Stimulated activated CD4-positive, alpha-beta T cell treated with anti-CD3 and anti-CD28 coated beads, Interleukin-12 subunit alpha, Interleukin-12 subunit beta, amount 100 ng/mL, for 48 hours (primary cell): Measurements from ENCODE around the gene CALB2.
"Not testable (repeated sequence)": the region's sequence is repeated elsewhere in the genome, so short reads cannot be mapped to it uniquely, and the experiment has no call there.

Source experiments
- DNase-seq, 3 donors: peaks; one replicate each; pipeline ENCODE4 v3.0.0-alpha.2; 2020; ENCODE audit warnings: low read depth in 2 of 3, low spot score in 1 of 3

CALB2 gene

DNA sequence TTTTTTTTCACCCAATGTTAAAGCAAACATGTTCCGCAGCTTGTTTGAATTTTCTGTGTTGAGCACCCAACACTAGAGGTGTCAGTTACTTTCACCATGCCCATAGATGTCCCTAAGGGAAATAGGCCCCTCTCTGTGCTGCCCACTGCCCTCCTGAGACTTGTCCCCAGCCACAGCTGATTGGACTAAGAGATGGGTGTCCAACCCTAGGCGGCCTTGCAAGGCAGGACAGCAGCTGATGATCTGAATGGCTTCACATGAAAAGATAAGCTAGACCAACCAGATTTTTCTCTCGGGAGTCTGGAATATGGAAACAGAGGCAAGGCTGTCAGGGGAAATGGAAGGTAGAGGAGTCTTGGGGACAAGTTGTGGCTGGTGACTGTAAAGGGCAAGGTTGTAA, 6.1 kb upstream of the CALB2 start:
- DNase-seq, result no peak

DNA sequence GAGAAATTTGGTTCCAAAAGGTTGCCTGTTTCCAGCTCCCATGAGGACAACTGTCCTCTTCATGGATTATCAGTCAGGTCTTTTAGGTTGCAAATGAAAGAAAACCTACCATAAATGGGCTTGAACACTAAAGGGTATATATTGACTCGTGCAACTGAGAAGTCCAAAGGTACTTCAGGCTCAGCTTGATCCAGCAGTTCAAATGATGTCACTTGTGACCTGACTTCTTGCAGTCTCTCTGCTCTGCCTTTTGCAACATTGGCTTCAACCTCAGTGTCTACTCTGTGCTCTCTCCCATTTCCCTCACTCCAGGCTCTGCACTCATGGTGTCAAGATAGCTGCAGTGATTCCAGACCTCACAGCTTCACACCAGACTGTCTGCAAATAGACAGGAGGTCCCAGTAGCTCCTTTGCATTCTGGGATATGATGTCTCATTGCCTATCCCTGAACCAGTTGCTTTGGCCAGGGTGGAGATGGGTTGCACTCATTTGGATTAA, 5.5 kb upstream of the CALB2 start:
- DNase-seq, result no peak

DNA sequence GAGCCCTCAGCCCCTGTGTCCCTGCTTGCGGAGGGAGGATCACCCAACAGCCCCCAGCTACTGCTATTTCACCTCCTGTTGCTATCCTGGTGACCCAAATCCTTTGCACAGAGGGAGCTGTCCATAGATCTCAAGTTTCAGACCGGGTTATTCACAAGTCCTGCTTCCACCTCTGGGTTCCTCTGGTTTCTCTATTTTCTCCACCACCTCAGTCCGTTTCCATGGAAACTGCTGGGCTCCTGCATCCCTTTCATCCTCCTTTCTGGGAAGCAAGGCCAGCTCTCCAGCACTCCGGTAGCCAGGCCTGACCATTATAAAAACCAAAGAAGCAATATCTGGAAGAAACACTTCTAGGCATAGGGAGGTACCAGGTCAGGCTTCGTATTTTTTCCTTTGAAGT, 4.8 kb upstream of the CALB2 start:
- DNase-seq, result no peak

DNA sequence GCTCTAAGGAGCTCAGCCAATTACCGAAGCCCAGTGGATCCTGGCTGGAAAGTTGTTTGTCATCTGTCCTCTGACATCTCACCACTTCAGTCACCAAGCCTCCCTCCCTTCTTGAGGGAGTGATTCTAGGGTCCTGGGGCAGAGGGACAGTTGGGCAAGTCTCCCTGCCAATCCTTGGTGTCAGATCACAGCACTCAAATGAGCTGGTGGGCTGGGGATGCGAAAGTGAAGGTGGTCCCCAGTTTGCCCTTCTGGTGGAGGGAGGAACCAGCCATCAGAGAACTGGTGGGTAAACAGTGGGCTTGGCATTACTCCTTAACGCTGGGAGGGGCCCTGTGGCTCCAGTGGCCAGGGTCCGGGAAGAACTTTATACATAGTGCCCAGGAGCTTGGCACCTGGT, 4.4 kb upstream of the CALB2 start:
- DNase-seq, result no peak

DNA sequence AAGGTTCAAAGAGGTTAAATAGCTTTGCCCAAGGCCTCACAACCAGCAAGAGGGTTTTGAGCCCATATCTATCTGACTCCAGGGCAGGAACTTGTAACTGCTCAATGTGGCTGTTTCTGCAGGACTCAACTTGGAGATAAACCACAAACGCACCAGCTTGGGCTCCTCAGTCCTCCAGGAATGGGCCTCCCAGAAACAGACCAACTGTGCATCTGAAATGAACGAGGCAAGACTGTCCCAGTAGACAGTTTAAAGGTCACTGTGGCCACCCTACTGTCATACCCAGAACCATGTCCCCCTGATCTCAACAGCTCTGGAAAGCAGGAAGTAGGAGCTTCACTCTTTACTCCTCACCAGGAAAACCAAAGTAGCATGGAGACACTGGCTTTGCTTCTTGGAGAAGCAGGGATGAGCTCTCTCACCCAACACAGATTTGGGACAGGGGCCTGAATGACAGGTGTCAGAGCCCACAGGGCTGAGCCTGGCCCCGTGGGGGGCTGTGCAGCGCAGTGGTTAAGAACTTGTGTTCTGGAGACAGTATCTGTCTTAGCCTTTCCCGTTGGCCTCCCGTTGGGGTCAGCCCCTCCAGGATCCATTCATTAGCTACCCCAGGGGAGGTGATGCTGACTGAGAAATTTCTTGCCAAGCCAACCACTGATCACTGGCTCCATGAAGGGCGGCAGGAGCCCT, 2.3 kb upstream of the CALB2 start:
- DNase-seq, result no peak

DNA sequence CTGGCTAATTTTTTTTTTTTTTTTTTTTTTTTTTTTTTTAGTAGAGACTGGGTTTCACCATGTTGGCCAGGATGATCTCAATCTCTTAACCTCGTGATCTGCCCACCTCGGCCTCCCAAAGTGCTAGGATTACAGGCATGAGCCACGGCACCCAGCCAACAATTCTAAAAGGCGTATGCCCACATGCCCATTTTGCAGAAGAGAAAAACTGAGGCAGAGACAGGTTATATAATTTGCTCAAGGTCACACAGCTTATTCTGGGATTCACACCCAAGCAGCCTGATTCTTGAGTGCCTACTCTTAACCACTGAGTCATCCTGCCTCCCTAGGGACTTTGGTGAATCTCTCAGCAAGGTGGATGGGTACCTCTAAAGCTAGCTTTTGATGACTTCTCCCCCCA, 1.6 kb upstream of the CALB2 start:
- not testable (repeated sequence) for DNase-seq

DNA sequence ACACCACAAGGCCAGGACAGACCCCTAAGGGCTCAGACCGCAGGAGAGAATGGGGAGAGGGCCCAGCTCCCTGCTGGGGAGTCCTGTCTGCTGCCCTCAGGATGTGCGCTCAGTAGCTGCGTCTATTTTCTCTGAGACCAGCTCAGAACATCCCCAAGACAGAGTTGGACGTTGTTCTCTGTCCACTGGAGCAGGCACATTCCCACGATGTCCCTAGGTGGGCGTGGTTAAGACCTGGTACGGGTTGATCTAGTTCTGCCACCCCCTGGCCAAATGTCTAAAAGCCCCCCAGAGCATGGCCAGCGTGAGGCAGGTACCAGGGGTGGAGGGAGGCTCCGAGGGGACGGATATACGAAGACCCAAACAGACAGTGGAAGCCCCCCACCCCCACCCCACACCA, 842 bp upstream of the CALB2 start:
- no peak for DNase-seq

DNA sequence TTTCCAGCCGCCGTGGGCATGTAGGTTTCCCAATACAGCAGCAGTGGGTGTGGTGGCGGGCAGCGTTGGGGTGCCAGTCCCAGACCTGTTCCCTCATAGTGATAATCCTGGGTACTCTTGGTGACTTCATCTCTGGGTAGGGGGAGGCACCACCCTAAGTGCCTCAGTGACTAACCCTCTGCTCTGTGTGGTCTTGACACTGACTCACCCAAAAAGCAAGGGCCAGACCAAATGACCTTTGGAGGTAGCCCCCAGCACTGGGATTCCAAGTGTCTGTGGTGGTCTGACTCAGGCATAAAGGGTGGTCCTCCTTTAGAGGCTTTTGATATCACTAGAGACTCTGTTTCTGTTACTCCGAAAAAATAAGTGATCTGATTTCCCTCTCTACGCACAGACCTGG, 908 bp downstream of the CALB2 start:
- DNase-seq, result no peak

DNA sequence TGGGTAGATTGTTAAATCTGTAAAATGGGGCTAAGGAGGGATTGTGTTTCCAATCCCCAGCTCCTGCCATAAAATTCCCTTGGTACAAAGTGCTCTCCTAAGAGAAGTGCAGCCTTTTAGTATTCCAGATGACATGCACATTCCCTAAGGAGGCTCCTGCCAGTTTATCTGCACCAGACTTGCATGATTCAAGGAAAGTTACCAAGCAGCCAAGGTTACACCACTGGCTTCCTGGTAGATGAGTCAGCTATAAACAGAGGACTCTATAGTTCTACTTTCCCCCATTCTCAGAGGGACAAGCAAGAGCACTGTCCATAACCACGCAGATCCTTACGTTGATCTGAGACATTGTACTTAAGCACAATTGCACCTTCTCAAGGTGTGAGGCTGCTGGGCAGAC, 1.9 kb downstream of the CALB2 start:
- DNase-seq, result no peak

DNA sequence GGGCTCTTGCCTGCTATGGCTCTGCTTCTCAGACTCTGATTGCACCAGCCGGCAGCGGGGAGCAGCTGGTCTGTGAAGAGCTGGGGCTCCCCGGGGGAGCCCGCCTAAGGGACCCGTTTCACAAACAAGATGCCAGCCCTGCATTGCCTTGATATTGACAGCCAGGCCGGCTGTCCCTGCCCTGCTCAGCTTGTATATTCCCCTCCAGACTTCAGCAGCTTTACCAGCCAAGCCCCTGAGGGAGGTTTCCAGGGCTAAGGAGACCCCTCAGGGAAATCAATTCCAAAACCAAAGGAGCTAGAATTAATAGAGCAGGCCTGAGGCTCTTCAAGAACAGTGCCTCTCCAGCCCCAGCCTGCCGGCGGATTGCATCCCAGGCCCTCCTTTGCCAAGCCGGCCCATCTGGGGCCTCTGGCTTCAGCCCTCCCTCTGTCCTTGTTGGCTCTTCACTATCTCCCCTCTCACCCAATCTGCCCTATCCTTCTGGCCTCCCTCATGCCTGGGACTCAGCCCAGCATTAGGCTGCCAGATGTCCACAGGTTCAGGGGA, 5.7 kb downstream of the CALB2 start:
- no peak for DNase-seq

DNA sequence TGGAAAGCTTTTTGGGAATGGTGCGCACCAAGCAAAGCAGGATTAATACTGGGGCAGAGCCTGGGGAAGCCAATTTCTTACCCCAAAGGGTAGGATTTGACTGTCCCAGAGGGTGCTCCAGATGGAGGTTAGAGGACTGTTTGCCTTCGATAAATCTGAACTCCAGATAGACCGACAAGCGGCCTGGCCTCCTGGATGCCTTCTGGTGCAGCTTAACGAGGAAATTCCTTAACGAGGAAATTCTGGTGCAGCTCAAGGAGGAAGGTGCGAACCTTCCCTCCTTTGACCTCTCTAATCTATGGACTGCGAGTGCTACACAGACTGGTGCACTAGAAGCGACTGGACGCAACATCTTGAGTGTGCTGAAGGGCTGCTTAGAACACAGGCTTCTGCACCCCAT, 6.5 kb downstream of the CALB2 start:
- no peak for DNase-seq

DNA sequence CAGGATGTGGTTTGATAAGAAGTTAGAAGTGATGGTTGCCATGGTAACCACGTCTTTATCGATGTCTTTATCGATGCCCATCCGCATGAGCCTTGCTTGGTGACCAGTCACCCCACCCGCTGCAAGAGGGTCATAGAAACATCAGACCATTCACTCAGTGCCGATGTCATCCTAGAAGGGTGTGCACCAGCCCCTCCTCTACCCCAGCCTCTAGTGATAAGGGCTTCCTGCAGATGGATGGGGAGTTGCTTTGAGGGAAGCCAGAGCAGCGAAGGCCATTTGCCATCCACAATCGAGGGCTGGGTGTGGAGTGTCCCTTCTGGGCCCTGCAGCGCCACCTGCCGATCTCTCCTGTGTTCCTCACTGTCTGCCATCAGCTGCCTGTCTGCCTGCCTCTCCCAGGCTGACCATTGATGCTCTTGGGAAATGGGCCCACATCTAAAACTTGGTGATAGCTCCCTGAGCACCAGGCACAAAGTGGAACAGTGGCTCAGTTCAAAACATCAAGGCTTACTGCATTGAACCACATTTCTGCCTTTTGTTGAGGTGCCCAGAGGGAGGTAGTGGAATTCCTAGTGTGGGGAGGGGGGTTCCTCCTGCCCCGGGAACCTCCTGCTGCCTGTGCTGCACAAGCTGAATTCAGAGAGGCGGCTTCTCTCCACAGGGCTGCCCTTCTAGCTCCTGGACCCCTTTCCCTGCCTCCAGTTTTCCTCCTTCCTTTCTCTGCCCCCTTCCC, 8.9 kb downstream of the CALB2 start:
- DNase-seq, result peak; percentile 20 to 29 (median 24)

DNA sequence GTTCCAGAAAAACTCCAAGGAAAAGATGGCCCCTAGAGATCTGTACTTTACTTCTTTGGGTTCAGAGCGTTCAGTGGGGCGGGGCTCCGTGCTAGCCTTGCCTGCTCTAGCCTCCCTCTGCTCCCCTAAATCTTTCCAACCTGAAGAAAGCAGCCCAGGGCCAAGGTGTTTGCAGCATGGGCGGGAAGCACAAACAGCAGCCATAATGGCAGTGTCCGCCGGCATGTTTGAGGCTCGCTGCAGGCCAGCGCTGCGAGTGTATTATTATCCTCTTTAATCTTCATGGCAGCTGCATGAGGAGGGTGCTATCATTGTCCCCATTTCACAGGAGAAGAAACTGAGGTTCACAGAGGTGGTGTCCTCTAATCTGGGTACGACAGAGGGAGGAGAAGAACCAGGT, 10.4 kb downstream of the CALB2 start:
- no peak for DNase-seq

DNA sequence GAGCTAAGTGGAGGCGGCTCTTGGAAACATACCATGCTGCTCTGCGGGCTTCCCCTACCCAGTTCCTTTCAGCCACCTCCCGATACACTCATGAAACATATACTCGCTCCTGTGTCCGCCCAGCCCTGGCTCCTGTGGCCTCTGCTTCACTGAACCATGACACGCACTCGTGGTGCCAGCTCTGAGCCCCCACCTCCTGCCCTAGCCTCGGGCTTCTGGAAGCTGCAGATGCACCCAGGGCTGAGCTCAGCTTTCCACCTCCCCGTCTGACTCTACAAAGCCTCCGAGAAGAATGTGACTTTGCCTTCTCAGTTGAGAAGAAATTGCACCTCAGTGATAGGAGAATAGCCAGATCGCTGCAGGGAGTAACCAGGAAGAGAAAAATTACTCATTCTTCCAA, 11.0 kb downstream of the CALB2 start:
- no peak for DNase-seq

DNA sequence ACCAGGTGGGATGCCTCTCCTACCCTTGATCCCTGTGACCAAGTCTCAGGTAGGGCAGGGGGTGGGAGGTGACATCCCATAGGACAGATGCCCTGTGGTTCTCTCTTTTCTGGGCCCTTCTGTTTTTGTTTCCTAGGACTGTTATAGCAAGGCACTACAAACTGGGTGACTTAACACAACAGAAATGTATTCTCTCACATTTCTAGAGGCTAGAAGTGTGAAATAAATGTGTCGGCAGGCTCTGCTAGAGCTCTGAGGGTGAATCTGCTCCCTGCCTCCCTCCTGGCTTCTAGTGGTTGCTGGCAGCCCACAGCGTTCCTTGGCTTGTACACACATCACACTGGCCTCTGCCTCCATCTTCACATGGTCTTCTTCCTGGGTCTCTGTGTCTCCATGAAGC, 12.7 kb downstream of the CALB2 start:
- DNase-seq, result no peak

DNA sequence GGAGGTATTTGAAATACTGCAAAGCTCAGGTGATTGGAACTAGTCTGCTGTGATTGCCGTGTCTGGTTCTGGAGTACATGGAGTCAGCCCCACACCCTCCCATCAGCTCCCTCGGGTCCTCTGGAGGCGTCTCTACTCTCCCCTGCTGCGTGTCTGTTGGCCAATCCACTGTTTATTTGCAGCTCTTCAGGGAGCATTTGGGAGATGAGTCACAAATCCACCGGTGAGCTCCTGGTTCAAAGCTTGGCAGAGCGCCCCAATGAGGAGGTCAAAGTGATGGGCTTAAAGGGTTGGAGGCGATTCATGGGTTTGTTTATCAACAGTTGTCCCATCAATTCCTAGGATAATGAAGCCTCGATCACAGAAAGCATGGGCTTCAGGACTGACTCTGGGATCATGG, 14.6 kb downstream of the CALB2 start:
- no peak for DNase-seq

DNA sequence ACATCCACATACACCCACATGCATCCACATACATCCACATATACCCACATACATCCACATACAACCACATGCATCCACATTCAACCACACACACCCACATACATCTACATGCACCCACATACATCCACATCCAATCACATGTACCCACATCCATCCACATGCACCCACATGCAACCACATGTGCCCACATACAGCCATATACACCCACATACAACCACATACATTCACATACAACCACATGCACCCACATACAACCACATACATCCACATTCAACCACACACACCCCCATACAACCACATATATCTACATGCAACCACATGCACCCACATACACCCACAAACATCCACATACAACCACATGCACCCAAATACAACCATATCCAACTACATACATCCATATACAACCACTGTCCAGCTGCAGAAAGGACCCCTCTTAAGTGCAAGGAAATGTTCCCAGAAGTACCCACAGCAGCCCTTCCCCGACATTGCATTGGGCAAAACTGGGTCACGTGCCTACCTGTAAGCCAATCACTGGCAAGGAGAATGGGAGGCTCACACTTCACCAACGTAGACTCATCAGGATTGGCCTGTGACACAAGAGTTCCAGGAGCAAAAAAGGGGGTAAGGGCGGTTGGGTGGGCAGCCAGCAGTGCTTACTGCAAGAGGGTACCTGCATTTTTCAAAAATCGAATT, 18.1 kb downstream of the CALB2 start:
- no peak for DNase-seq

DNA sequence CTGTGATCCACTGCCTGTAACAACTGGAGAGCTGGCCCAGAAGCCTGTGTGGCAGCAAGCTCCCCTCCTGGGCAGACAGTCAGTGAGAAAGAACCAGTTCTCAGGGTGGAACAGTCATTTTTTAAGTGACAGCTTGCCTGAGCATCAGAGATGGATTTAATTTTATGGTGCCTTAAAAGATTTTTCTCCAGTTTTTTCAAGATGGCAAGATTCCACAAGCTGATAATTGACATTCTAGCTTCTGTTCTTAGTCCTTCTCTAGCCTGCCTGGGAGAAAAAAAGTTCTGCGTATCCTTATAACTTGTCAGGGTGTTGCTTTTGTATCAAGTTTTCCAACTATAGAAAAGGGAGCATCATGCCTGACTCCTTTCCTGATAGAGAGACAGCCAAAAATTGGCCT, 21.2 kb downstream of the CALB2 start:
- DNase-seq, result no peak

DNA sequence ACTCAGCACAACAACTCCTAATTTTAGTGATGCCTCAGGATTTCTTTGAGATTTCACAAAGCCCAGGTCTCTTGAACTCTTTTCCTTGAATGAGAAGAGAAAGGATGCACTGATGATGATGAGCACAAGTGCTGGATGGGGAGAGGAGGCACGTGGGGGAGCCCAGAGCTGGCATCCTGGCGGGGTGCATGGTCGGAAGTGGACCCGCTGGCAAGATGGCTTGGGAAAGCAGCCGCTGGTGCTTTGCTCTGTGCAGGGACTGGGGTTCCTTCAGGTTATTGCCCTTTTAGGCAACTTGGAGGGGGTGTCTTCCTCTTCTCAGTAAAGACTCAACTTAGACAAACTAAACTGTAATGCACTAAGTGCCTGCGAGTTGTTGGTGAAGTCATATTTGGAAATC, 22.3 kb downstream of the CALB2 start:
- DNase-seq, result no peak

DNA sequence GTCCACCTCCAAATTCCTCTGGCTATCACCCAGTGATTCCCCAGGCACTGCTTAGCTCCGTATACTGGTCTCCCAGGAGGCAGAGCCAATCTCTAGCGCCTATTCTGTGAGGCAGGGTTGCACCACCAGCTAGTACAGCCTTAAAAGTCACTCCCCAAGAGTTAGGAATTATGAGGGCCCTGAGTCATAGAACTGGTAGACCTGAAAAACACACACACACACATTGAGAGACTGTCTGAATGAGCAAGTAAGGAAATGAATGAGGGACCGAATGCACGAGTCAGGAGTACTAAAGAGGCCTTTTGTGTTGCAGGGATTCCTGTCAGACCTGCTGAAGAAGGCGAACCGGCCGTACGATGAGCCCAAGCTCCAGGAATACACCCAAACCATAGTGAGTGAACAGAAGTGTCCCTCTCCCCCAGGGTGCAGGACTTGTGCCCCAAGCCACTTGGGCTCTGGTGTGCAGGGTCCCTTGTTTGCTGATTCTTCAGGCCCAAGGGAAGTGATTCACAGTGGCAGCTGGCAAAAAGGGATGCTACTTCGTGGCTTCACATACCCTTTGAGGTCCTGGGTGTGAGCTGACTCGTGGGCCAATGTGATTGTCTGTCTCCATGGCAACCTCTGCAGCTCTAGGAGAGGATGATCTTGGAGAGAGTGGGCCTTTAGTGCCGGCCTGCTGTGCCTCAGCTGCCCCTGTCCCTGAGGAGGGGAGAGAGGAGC, 24.7 kb downstream of the CALB2 start:
- no peak for DNase-seq

DNA sequence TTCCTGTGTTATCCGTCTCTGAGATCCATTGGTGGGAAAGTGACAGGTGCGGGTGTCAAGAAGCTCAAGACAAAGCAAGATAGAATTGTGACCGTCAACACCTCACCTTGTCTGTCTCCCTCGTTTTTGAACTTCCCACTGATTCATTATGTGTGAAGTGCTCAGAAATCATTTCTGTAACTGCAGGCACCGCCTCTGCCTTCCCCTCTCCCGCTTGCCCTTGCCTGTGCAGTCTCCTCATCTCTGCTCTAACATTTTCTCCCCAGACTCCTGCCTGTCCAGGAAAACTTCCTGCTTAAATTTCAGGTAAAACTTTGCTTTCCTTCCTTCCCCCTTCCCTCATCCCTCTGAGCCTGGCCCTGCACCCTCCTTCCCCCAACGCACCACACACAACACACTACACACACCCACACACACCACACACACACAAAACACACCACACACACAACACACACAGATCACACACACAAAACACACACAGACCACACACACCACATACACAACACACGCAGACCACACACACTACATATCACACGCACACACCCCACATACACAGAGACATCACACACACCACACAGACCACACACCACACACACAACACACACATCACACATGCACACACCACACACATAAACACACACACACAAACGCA, 25.7 kb downstream of the CALB2 start:
- DNase-seq, result no peak
